Ovary (tissue), 3 donors: ENCODE results near the gene SON.

Source experiments
- EP300 ChIP-seq: sonication (generic); formaldehyde crosslinking; IDR thresholded peaks from one replicate; pipeline ENCODE4 v1.6.1; 2017; ENCODE audit warnings: antibody characterized with exemption
- POLR2A ChIP-seq: fragments of 450-650 bp; IDR thresholded peaks from one replicate; pipeline ENCODE4 v1.6.1; 2017; ENCODE audit warnings: antibody characterized with exemption, mild to moderate bottlenecking, moderate library complexity
- TF ChIP-seq, protein P1 (sequence below), 3 donors: fragments of 450-650 bp in 2 of 3; fragments of 200-600 bp in 1 of 3; IDR thresholded peaks; one replicate each; pipeline versions ENCODE4 v1.5.1 to v1.8.0; 2016 to 2022; ENCODE audit warnings: antibody characterized with exemption in 3 of 3, mild to moderate bottlenecking in 1 of 3
- donor health status: DM: no; HTN: no; CAD: no.

DNA sequence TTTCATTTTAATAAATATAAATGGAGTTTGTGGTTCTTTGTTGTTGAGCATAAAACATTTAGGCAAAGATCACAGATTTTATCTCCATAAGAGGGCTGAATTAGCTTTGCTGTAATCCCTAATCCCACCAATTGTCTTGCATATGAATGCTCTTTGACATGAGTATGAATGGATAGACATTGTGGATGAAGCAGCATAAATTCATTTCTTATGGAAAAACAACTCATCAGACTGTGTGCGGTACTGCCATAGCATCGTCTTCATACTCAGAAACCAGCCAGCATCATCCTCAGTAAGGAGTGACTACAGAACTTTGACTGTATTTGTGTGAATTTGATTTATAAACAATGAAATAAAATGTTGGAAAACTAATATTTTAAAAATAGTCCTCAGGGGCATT is 19.6 kb downstream of the SON start:
- TF ChIP-seq EP300 (no peak), POLR2A (no peak)
- TF ChIP-seq, protein P1, sequence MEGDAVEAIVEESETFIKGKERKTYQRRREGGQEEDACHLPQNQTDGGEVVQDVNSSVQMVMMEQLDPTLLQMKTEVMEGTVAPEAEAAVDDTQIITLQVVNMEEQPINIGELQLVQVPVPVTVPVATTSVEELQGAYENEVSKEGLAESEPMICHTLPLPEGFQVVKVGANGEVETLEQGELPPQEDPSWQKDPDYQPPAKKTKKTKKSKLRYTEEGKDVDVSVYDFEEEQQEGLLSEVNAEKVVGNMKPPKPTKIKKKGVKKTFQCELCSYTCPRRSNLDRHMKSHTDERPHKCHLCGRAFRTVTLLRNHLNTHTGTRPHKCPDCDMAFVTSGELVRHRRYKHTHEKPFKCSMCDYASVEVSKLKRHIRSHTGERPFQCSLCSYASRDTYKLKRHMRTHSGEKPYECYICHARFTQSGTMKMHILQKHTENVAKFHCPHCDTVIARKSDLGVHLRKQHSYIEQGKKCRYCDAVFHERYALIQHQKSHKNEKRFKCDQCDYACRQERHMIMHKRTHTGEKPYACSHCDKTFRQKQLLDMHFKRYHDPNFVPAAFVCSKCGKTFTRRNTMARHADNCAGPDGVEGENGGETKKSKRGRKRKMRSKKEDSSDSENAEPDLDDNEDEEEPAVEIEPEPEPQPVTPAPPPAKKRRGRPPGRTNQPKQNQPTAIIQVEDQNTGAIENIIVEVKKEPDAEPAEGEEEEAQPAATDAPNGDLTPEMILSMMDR (IDR thresholded peaks at IDR 0.05), result no peak
